HTERT RPE-1 (cell line): ENCODE results near the gene SLC6A18.

Experiments used
- in situ Hi-C: fragments of 300-500 bp; cut with MboI; formaldehyde crosslinking; loops from 4 replicates; pipeline ENCODE4 v1.14.3; 2020; ENCODE audit warnings: low sequenced_read_pairs

Gene SLC6A18

GRCh38 chr5:1187234-1187949 lies 37.8 kb upstream of the SLC6A18 start:
- in situ Hi-C loops, result no loop called here

- in situ Hi-C loops, result no loop called here
Measured at GRCh38 chr5:1187950-1188334, 37.2 kb upstream of the SLC6A18 start.

GRCh38 chr5:1188464-1188863 lies 36.7 kb upstream of the SLC6A18 start:
- in situ Hi-C loops, result no loop called here

DNA sequence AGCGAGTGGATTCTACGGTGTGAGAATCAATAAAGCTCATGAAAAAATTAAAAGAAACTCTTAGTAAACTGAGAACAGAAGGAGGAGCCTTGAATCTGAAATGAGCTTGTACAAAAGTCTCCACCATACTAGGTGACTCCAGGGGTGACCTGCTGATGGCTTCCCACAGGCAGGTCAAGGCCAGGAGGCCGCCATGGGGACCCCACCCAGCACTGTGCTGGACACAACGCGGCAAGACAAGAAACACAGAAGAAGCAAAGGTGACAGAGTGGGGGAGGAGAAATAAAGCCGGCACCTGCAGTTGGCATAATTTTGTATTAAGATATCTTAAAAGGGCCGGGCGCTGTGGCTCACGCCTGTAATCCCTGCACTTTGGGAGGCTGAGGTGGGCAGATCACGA lies 35.9 kb upstream of the SLC6A18 start:
- in situ Hi-C loops, result no loop called here

DNA sequence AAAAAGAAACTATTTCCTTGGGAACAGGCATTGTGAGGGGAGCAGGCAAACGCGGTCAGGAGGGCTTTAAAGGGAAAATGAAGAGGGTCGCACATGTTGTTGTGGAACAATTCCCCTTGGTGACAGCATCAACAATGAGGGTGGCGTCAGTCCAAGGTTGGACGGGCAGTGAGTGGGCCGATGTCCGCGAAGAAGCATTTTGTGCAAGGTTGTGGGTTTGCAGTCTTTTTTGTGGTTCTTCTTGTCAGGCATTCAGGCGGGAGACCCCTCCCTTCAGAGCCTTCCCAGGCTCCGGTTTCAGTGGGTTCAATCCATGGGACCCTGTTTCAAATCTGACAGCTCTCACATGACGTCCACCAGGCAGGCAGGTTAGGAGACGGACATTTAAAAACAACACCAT lies 34.9 kb upstream of the SLC6A18 start:
- in situ Hi-C loops, result no loop called here

DNA sequence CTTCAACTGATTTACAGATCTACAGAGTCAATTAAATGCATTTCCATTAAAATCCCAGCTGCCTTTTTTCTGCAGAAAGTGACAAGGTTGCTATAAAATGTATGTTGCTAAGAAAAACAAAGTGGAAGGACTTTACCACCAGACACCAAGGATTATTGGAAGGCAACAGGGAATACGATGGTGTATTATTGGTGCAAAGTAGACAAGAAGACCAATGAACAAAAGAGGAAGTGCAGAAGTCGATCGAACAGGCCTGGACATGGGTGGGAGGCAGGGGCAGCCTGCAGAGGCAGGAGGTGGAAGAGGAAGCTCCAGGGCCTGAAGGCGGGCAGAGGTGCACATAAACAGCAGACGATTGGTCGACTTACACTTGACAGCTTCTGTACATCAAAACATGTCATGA lies 34.3 kb upstream of the SLC6A18 start:
- in situ Hi-C loops, result no loop called here

DNA sequence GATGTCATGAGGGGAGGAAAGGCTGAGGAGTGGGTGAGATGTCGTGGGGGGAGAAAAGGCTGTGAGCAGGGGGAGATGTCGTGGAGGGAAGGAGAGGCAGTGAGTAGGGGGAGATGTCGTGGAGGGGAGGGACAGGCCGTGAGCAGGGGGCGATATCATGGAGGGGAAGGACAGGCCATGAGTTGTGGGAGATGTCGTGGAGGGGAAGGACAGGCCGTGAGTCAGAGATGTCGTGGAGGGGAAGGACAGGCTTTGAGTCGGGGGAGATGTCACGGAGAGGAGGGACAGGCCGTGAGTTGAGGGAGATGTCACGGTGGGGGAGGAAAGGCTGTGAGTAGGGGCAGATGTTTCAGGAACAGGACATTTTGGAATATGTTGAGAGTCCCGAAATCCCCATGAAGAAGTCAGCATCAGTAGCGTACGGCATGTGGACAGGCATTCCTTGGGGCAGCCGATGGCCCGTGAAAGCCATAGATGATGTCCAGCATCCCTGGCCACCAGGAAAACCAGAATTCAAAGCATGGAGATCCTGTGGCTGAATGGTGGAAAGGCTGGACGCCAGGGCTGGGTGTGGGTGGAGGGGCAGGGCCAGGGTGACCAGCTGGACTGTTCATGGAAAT lies 32.1 kb upstream of the SLC6A18 start:
- in situ Hi-C loops, result no loop called here

GRCh38 chr5:1193591-1193985 lies 31.6 kb upstream of the SLC6A18 start:
- in situ Hi-C loops, result no loop called here

- in situ Hi-C loops, result no loop called here
Measured at GRCh38 chr5:1194378-1194777, 30.8 kb upstream of the SLC6A18 start.

- in situ Hi-C loops, result no loop called here
Measured at GRCh38 chr5:1195439-1195838, 29.7 kb upstream of the SLC6A18 start.

GRCh38 chr5:1195916-1196315 lies 29.3 kb upstream of the SLC6A18 start:
- in situ Hi-C loops, result no loop called here

- in situ Hi-C loops, result no loop called here
Measured at GRCh38 chr5:1196562-1196961, 28.6 kb upstream of the SLC6A18 start.

DNA sequence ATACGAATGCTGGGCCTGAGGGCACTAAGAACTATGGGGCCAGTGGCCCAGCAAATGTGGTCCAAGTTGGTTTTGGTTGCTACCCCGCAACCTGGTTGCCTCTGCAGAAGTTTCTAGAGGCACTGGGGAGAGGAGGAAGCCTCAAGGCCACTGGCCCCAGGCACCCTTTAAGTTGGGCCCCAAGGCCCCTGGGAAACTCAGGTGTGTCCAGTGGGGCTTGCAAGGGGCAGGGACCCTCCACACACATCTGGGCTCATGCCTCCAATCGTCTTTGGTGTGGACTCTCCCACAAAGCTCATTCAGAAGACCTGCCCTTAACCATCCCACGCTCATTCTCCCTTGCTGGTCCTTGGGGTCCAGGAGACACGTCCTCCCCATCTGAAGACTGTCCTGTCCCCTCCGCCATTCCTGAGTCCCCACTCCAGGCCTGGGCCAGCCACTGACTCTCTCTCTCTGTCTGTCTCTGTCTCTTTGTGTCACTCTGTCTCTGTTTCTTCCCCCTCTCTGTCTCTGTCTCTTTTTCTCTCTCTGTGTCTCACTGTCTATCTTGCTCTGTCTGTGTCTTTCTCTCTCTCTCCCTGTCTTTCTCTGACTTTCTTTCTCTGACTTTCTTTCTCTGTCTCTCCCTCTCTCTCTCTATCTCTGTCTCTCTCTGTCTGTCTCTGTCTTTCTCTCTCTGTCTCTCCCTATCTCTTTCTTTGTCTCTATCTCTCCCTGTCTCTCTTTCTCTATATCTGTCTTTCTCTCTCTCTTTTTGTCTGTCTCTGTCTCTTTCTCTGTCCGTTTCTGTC lies 27.1 kb upstream of the SLC6A18 start:
- in situ Hi-C loops, result no loop called here

GRCh38 chr5:1199340-1199648 lies 25.9 kb upstream of the SLC6A18 start:
- in situ Hi-C loops, result no loop called here

DNA sequence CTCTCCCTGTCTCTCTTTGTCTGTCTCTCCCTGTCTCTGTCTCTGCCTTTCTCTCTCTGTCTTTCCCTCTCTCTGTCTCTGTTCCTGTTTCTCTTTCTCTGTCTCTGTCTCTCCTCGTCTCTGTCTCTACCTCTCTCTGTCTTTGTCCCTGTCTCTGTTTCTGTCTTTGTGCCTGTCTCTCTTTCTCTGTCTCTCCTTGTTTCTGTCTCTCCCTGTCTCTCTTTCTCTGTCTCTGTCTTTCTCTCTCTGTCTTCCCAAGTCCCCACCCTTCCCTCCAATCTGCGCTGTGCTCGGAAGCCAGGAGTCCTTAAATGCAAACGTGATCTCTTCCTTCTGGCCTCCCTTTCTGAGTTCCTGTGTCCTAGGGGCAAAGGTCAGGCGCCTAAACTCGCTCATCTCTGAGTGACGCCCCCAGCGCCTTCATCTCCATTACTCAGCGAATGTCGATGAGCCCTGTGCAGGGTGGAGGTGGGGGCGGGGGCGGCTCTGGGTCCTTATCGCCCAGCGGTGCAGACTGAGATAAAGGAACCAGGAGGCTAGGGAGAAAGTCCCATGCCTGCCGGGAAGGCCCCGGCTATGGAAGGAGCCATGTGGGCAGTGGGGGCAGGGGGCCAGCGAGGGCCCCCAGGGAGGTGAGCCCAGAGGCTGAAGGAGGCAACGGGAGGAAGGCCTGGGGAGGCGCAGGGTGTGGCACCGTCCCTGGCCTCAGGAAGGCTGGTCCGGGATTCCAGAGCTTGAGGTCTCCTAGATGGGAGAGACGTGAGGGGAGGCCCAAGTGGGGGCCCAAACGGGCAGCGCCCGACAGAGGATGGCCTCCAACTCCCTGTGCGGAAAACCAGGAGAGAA lies 25.3 kb upstream of the SLC6A18 start:
- in situ Hi-C loops, result no loop called here

GRCh38 chr5:1200495-1201326 lies 24.5 kb upstream of the SLC6A18 start:
- in situ Hi-C loops, result no loop called here

GRCh38 chr5:1201327-1202025 lies 23.7 kb upstream of the SLC6A18 start, which contains the start of gene SLC6A19:
Gene SLC6A19 (plus strand): TSS chr5:1201595. CDS start chr5:1201651, 56 bp downstream.
- in situ Hi-C loops, result no loop called here

GRCh38 chr5:1202026-1202797 lies 23.0 kb upstream of the SLC6A18 start:
- in situ Hi-C loops, result no loop called here

- in situ Hi-C loops, result no loop called here
Measured at GRCh38 chr5:1202798-1203185, 22.4 kb upstream of the SLC6A18 start.
